Effector CD4-positive, alpha-beta T cell (primary cell): Measurements from ENCODE around the gene SH3BGR. TPM values are rescaled to one million over a fixed set of nuclear protein-coding genes. Genes with fewer than 3 reads are reported as not detected.
"Not testable (repeated sequence)": the region's sequence is repeated elsewhere in the genome, so short reads cannot be mapped to it uniquely, and the experiment has no call there.

Source experiments
- DNase-seq: peaks from one replicate; pipeline ENCODE4 v3.0.0-alpha.2; 2020
- total RNA-seq: gene quantifications from one replicate; lab custom pipeline; 2026; lab: John Stamatoyannopoulos, UW

Gene SH3BGR
- not detected for total RNA-seq

GRCh38 chr21:39451332-39452206 lies at the start of gene SH3BGR:
SH3BGR (plus strand) TSS chr21:39451970; CDS start chr21:39452097, 127 bp downstream.
- no peak for DNase-seq

- no peak for DNase-seq
These were observed 45.7 kb upstream of the SH3BGR start for GRCh38 chr21:39406065-39406464.

- not testable (repeated sequence) for DNase-seq
These were observed 32.6 kb upstream of the SH3BGR start for GRCh38 chr21:39419204-39419603.

GRCh38 chr21:39422527-39423241 lies 29.1 kb upstream of the SH3BGR start:
- DNase-seq = no peak

- DNase-seq = no peak
These were observed 22.3 kb upstream of the SH3BGR start for GRCh38 chr21:39429445-39429844.

GRCh38 chr21:39430016-39430415 lies 21.8 kb upstream of the SH3BGR start:
- DNase-seq = no peak

- DNase-seq = no peak
These were observed 21.3 kb upstream of the SH3BGR start for GRCh38 chr21:39430457-39430856.

- DNase-seq = no peak
These were observed 20.8 kb upstream of the SH3BGR start for GRCh38 chr21:39430954-39431353.

- DNase-seq = no peak
These were observed 16.8 kb upstream of the SH3BGR start for GRCh38 chr21:39434950-39435349.

- DNase-seq = no peak
These were observed 12.5 kb upstream of the SH3BGR start for GRCh38 chr21:39439232-39439631.

GRCh38 chr21:39441502-39442475 lies 10.0 kb upstream of the SH3BGR start:
- peak; percentile 16 for DNase-seq

GRCh38 chr21:39444421-39445180 lies 7.2 kb upstream of the SH3BGR start:
- DNase-seq = no peak

- DNase-seq = peak; percentile 81
These were observed 6.2 kb upstream of the SH3BGR start, which contains the start of gene LCA5L for GRCh38 chr21:39445321-39446269. LCA5L (minus strand) TSS chr21:39445778; CDS start chr21:39428493, 17,285 bp downstream.

GRCh38 chr21:39447264-39447663 lies 4.5 kb upstream of the SH3BGR start:
- DNase-seq = no peak

- no peak for DNase-seq
These were observed 618 bp downstream of the SH3BGR start for GRCh38 chr21:39452207-39452969.

- DNase-seq = no peak
These were observed 1.2 kb downstream of the SH3BGR start for GRCh38 chr21:39452970-39453342.

GRCh38 chr21:39453571-39454179 lies 1.9 kb downstream of the SH3BGR start:
- DNase-seq = no peak

GRCh38 chr21:39454949-39455668 lies 3.3 kb downstream of the SH3BGR start:
- no peak for DNase-seq

GRCh38 chr21:39456665-39457064 lies 4.9 kb downstream of the SH3BGR start:
- DNase-seq = no peak
